Left lung (tissue), 10 donors: ENCODE measurements around the gene RMDN2. TPM values are rescaled to one million over a fixed set of nuclear protein-coding genes. Genes with fewer than 3 reads are reported as not detected.
"Not testable (repeated sequence)": the region's sequence is repeated elsewhere in the genome, so short reads cannot be mapped to it uniquely, and the experiment has no call there.

Source experiments
- ATAC-seq: fragments of 200-7000 bp; cut with Tn5 transposase; one replicate; pipeline ENCODE4 v1.9.1; 2020; ENCODE audit warnings: moderate library complexity
- DNase-seq, 4 donors: peaks; one replicate each; pipeline ENCODE4 v3.0.0-alpha.2; 2013 to 2020
- H3K27ac ChIP-seq, 2 donors: fragments of 200-600 bp; sonication (generic) in 1 of 2; one replicate each; pipeline versions ENCODE4 v1.5.0 to v1.8.0; 2020 to 2021
- H3K27me3 ChIP-seq, 2 donors: fragments of 200-600 bp; sonication (generic) in 1 of 2; one replicate each; pipeline versions ENCODE4 v1.5.0 to v1.8.0; 2020 to 2021
- H3K36me3 ChIP-seq, 2 donors: fragments of 200-600 bp; sonication (generic) in 1 of 2; one replicate each; pipeline versions ENCODE4 v1.5.0 to v1.8.0; 2020 to 2021
- H3K4me1 ChIP-seq, 2 donors: fragments of 200-600 bp; one replicate each; pipeline ENCODE4 v1.8.0; 2021
- H3K4me3 ChIP-seq, 2 donors: fragments of 200-600 bp; sonication (generic) in 1 of 2; one replicate each; pipeline versions ENCODE4 v1.5.0 to v1.8.0; 2020 to 2021; ENCODE audit warnings: mild to moderate bottlenecking in 1 of 2
- H3K9me3 ChIP-seq, 2 donors: fragments of 200-600 bp; sonication (generic) in 1 of 2; one replicate each; pipeline versions ENCODE4 v1.5.0 to v1.8.0; 2020 to 2021
- CTCF ChIP-seq, 2 donors: fragments of 200-600 bp; sonication (generic) in 1 of 2; IDR thresholded peaks; one replicate each; pipeline versions ENCODE4 v1.5.0 to v1.8.0; 2021; ENCODE audit warnings: antibody characterized with exemption in 2 of 2
- intact Hi-C, 2 donors: fragments of 100-400 bp; cut with DNase I; formaldehyde crosslinking; loops; one replicate each; pipeline versions ENCODE4 v1.11.2 to v1.14.2; 2022
- polyA plus RNA-seq, 6 donors: library from polyadenylated mRNA; unstranded; fragments of 120-200 nt; gene quantifications; one replicate each; pipeline ENCODE4 v1.2.1, GENCODE V29; 2013; ENCODE audit not compliant: insufficient read length in 6 of 6
- total RNA-seq, 2 donors: library from RNA; stranded (reverse); fragmentation: NEBNext Ultra II Directional; extraction: Animal tissue kit (Norgen Biotek cat#: 25700); gene quantifications; one replicate each; pipeline ENCODE4 v1.2.1, GENCODE V29; 2021
- donor health status: DM: no; HTN: yes; CAD: no.
- donor health status: DM: no; HTN: no; CAD: no.

RMDN2 gene
- total and polyA plus RNA-seq, 8 donors = 14.2 to 21.7 (median 16.6) TPM

GRCh38 chr2:38000485-38001222 lies 75.6 kb downstream of the RMDN2 start:
- H3K27me3 ChIP-seq = no peaks in the 10 kb centered on the region
- ATAC-seq (no peak), DNase-seq (no peak)
- intact Hi-C loops = no loop called here
- H3K36me3 ChIP-seq = peaks cover 0 to 33% of the 10 kb centered on the region in 2 donors
- no peak for TF ChIP-seq CTCF (IDR thresholded peaks at IDR 0.05)
- no peak overlapping the region for H3K27ac ChIP-seq
- H3K4me1 ChIP-seq = no peaks in the 10 kb centered on the region
- peaks cover 0 to 2% of the 10 kb centered on the region in 2 donors for H3K9me3 ChIP-seq
- no peak overlapping the region for H3K4me3 ChIP-seq

- H3K36me3 ChIP-seq, H3K27me3 ChIP-seq, H3K9me3 ChIP-seq, H3K4me1 ChIP-seq, H3K27ac ChIP-seq, DNase-seq, H3K4me3 ChIP-seq, ATAC-seq, intact Hi-C loops: not testable (repeated sequence)
Observed at GRCh38 chr2:38010187-38010586, 85.1 kb downstream of the RMDN2 start.

- no peak overlapping the region for H3K4me3 ChIP-seq
- H3K9me3 ChIP-seq = no peaks in the 10 kb centered on the region
- DNase-seq (no peak), ATAC-seq (peak; percentile 33)
- no peak overlapping the region for H3K27ac ChIP-seq
- intact Hi-C loops = no loop called here
- TF ChIP-seq CTCF (IDR thresholded peaks at IDR 0.05) = no peak
- no peaks in the 10 kb centered on the region for H3K4me1 ChIP-seq
- H3K36me3 ChIP-seq = peaks cover 0 to 8% of the 10 kb centered on the region in 2 donors
- H3K27me3 ChIP-seq = no peaks in the 10 kb centered on the region
Observed at GRCh38 chr2:38010995-38011394, 85.9 kb downstream of the RMDN2 start.

- no peak for TF ChIP-seq CTCF (IDR thresholded peaks at IDR 0.05)
- peak; percentile 49 for ATAC-seq
- DNase-seq = no peak
Observed at GRCh38 chr2:38013158-38013752, 88.2 kb downstream of the RMDN2 start.

GRCh38 chr2:38016219-38016618 lies 91.1 kb downstream of the RMDN2 start:
- H3K27ac ChIP-seq = no peak overlapping the region
- DNase-seq (no peak), ATAC-seq (no peak)
- intact Hi-C loops = no loop called here
- TF ChIP-seq CTCF (IDR thresholded peaks at IDR 0.05) = no peak
- no peaks in the 10 kb centered on the region for H3K4me1 ChIP-seq
- H3K27me3 ChIP-seq = no peaks in the 10 kb centered on the region
- no peak overlapping the region for H3K4me3 ChIP-seq
- no peaks in the 10 kb centered on the region for H3K36me3 ChIP-seq
- peaks cover 0 to 5% of the 10 kb centered on the region in 2 donors for H3K9me3 ChIP-seq

More at GRCh38 chr2:38013158-38013752, 88.2 kb downstream of the RMDN2 start:
- Histone ChIP-seq H3K4me1 (no peaks in the 10 kb centered on the region), H3K27ac (no peak overlapping the region), H3K27me3 (no peaks in the 10 kb centered on the region), H3K4me3 (no peak overlapping the region), H3K9me3 (no peaks in the 10 kb centered on the region), H3K36me3 (peaks cover 0 to 8% of the 10 kb centered on the region in 2 donors)
- intact Hi-C loops = no loop called here
